Measurements from ENCODE around the gene TTC22. TPM values are rescaled to one million over a fixed set of nuclear protein-coding genes. Genes with fewer than 3 reads are reported as not detected.

The TTC22 gene
- total RNA-seq, 1 donor from 2014 or later, result not detected

DNA sequence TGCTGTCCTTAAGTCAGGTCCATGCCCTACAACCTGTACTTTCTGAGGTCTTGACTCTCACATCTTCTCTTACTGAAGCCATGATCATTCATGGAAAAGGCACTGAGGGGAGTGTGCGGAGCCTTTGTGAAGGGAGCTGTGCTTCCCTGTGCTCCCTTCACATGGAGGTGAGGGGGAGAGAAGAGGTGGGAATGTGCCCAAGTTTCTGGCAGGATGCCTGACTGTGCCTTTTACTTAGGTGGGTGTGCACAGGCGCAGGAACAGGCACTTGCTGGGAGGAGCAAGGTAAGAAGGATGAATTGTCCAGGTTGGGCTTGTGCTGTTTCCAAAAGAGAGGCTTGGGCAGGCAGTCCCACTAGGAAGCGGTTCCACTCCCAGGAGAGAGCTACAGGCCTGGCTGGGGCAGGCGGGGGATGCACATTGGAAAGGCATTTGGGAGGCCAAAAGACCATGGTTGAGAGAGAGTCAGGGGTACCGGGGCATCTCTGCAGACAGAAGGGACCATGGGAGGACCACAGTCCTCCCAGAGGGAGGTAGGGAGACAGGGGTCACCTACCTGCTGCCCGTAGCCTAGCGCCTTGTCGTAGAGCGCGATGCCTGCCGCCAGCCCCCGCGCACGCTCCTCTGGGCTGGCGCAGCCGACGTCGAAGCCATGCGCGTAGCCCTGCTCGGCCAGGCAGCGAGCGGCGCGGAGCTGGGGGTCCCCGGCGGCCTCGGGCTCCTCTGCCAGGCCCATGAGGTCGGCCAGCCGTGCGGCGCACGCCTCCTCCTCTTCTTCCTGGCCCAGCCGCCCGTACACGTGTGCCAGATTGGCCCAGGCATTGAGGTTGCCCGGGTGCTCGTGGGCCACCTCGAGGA, 853 bp downstream of the TTC22 start:
- DNase-seq (ENCODE audit: low spot score), result no peak
- peaks cover 3% of the 10 kb centered on the region for H3K27me3 Mint-ChIP-seq (ENCODE audit: unreplicated experiment)
- H3K9me3 Mint-ChIP-seq (ENCODE audit: unreplicated experiment), result no peaks in the 10 kb centered on the region
- TF ChIP-seq, protein P1, sequence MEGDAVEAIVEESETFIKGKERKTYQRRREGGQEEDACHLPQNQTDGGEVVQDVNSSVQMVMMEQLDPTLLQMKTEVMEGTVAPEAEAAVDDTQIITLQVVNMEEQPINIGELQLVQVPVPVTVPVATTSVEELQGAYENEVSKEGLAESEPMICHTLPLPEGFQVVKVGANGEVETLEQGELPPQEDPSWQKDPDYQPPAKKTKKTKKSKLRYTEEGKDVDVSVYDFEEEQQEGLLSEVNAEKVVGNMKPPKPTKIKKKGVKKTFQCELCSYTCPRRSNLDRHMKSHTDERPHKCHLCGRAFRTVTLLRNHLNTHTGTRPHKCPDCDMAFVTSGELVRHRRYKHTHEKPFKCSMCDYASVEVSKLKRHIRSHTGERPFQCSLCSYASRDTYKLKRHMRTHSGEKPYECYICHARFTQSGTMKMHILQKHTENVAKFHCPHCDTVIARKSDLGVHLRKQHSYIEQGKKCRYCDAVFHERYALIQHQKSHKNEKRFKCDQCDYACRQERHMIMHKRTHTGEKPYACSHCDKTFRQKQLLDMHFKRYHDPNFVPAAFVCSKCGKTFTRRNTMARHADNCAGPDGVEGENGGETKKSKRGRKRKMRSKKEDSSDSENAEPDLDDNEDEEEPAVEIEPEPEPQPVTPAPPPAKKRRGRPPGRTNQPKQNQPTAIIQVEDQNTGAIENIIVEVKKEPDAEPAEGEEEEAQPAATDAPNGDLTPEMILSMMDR (IDR thresholded peaks at IDR 0.05; ENCODE audit: unreplicated experiment), result no peak
- no peak overlapping the region for H3K4me3 Mint-ChIP-seq (ENCODE audit: unreplicated experiment)
- no peaks in the 10 kb centered on the region for H3K4me1 Mint-ChIP-seq (ENCODE audit: unreplicated experiment)
- no peak overlapping the region for H3K27ac Mint-ChIP-seq (ENCODE audit: unreplicated experiment)
- H3K36me3 Mint-ChIP-seq (ENCODE audit: low read depth, unreplicated experiment), result peaks cover 4% of the 10 kb centered on the region

DNA sequence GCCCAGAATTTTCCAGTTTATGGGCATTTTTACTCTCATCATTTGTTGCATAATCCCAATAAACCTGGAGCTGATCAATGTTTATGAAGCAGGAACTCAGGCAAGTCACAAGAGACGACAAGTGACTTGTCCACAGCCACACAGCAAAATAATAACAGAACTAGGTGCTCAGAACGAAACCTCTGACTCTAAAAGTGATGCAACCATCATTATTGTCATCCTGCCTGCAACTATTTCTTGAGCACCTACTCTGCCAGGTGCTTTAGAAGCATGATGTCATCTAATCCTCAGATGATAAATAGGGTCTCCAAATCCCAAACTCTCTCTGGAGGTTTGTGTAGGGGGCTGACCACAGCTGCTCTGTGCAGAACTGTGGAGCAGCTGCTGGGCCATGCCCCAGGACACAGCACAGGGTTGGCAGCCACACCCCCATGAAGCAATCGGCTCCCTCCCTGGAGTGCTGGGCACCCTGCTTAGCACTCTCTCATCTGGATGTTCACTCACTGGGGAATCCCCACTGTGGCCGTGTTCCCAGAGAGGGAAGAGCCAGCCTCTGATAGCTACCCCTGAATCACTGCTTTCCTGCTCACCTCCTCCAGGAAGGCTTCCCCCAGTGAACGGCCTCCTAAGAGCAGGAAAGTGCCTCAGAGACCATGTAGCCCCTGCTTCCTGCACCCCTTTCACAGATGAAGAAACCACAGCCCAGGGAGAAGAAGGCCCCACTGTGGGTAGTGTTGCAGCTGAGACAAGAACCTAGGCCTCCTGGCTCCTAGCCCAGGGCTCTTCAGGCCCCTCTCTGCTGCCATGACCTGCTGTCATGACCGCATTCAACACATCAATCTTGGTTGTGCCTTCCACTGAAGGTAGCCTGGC, 2.1 kb downstream of the TTC22 start:
- H3K27ac Mint-ChIP-seq (ENCODE audit: unreplicated experiment), result no peak overlapping the region
- H3K4me3 Mint-ChIP-seq (ENCODE audit: unreplicated experiment), result no peak overlapping the region
- no peaks in the 10 kb centered on the region for H3K9me3 Mint-ChIP-seq (ENCODE audit: unreplicated experiment)
- no peaks in the 10 kb centered on the region for H3K4me1 Mint-ChIP-seq (ENCODE audit: unreplicated experiment)
- H3K27me3 Mint-ChIP-seq (ENCODE audit: unreplicated experiment), result peaks cover 3% of the 10 kb centered on the region
- no peak for DNase-seq (ENCODE audit: low spot score)
- TF ChIP-seq, protein P1 (IDR thresholded peaks at IDR 0.05; ENCODE audit: unreplicated experiment), result no peak
- peaks cover 4% of the 10 kb centered on the region for H3K36me3 Mint-ChIP-seq (ENCODE audit: low read depth, unreplicated experiment)

DNA sequence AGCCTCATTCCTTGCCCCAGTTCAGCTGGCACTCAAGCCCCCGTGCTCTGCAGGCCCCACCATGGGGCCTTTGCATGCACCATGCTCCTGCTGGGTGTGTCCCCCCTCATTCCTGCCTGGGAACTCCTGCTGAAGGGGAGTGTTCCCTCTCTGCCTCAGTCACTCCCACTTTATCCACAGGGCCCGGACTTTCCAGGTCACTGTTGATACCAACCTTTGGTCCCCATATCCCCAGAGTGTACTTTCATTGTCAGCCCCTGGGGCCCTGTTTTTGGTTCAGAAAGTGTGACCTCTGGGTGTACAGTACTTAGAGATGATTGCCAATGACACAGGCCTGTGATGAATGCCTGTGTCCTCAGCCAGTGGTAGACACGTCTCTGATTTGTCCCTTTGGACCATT, 2.9 kb downstream of the TTC22 start:
- H3K27me3 Mint-ChIP-seq (ENCODE audit: unreplicated experiment), result peaks cover 3% of the 10 kb centered on the region
- H3K9me3 Mint-ChIP-seq (ENCODE audit: unreplicated experiment), result no peaks in the 10 kb centered on the region
- no peak overlapping the region for H3K4me3 Mint-ChIP-seq (ENCODE audit: unreplicated experiment)
- TF ChIP-seq, protein P1 (IDR thresholded peaks at IDR 0.05; ENCODE audit: unreplicated experiment), result no peak
- H3K36me3 Mint-ChIP-seq (ENCODE audit: low read depth, unreplicated experiment), result peaks cover 4% of the 10 kb centered on the region
- no peaks in the 10 kb centered on the region for H3K4me1 Mint-ChIP-seq (ENCODE audit: unreplicated experiment)
- no peak overlapping the region for H3K27ac Mint-ChIP-seq (ENCODE audit: unreplicated experiment)
- no peak for DNase-seq (ENCODE audit: low spot score)

DNA sequence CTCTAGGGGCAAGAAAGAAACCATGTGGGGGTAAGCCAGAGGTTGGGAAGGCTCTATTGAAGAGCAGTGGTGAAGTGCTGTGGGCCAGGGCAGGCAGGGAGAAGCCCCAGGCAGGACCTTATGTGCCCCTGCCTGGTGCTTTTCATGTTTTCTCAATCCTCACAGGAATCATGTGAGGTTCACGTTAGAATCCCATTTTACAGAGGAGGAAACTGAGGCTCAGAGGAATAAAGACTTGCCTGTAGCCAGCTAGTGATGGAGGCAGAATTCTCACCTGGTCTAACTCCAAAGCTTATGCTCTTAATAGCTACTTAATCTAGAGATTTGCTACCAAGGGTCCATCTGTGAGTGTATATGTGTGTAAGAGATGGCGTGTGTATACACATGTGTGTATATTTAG, 4.2 kb downstream of the TTC22 start:
- H3K9me3 Mint-ChIP-seq (ENCODE audit: unreplicated experiment), result no peaks in the 10 kb centered on the region
- TF ChIP-seq, protein P1 (IDR thresholded peaks at IDR 0.05; ENCODE audit: unreplicated experiment), result no peak
- no peak for DNase-seq (ENCODE audit: low spot score)
- peaks cover 4% of the 10 kb centered on the region for H3K36me3 Mint-ChIP-seq (ENCODE audit: low read depth, unreplicated experiment)
- no peaks in the 10 kb centered on the region for H3K4me1 Mint-ChIP-seq (ENCODE audit: unreplicated experiment)
- H3K27me3 Mint-ChIP-seq (ENCODE audit: unreplicated experiment), result peaks cover 1% of the 10 kb centered on the region
- H3K27ac Mint-ChIP-seq (ENCODE audit: unreplicated experiment), result no peak overlapping the region
- no peak overlapping the region for H3K4me3 Mint-ChIP-seq (ENCODE audit: unreplicated experiment)

All from endothelial cell (in vitro differentiated cells).